HG02759 (cell line): ENCODE measurements around the gene SPATA21.

ENCODE experiments used
- ATAC-seq: cut with Tn5 transposase; IDR thresholded peaks from one replicate; pipeline ENCODE4 v1.9.1; 2021; ENCODE audit warnings: mild to moderate bottlenecking, moderate library complexity; ENCODE audit not compliant: unreplicated experiment

SPATA21 gene

DNA sequence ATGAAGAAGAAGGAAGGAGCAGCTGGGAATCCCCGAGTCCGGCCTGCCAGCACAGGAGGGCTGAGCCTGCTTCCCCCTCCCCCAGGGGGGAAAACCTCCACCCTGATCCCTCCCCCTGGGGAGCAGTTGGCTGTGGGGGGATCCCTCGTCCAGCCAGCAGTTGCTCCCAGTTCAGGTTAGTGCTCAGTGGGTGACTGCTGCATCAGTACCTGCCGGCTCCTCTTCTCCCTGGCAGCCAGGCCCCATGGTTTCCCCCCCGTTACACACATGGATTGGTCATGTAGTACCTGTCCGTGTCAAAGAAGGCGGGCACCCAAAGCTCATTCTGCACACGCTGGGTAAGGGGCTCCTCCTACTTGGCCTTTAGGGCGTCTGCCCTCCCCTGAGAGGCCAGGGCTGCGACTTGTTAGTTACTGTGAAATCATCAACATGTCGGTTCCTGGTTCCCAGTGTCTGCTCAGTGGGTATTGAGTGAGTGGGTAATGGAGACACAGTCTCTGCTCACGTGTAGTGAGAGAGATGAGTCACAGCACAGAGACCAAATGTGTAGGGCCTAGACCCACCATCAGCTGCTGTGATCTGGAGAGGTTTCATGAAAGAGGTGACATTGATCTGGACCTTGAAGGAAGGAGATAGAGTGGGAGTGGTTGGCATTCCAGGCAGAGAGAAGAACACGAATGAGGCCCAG is 14.8 kb upstream of the SPATA21 start:
- ATAC-seq: no peak

DNA sequence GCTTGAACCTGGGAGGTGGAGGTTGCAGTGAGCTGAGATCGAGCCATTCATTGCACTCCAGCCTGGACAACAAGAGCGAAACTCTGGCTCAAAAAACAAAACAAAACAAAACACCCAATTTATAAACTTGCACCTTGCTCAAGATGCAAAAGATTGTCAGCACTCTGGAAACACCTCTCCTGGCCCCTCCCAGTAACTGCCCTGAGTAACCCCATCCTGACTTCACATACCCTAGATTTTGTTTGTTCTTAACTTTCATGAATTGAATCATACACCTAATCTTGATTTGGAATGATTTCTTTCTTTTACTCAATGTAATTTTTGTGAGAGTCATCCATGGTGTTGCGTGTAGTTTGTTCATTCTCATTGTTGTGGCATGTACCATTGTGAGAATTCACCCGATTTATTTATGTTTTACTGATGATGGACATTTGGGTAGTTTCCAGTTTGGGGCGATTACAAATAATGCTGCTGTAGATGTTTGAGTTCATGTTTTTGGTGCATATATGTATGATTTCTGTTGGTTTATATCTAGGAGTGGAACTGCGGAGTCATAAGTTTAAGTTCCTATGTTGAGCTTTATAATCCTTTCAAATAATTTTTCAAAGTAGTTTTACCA is 13.7 kb upstream of the SPATA21 start:
- ATAC-seq: no peak

DNA sequence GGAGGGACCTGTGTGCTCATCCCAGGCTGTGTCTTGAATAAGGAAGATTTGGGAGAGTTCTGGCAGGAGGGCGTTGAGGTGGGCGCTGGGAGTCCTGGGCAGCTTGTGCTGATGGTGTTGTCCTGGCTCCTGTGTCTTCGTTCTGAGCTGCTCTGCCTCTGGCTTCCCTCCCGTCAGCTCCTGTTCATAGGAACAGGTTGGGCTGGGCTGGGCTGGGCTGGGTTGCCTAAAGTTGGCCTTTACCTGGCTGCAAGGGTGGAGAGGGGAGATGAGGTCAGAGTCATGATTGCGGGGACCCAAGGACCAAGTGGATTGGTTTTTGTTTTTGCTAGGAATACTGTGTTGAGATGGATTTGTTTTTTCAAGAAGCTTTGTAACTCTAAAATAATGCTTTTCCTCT is 12.4 kb upstream of the SPATA21 start:
- no peak for ATAC-seq

DNA sequence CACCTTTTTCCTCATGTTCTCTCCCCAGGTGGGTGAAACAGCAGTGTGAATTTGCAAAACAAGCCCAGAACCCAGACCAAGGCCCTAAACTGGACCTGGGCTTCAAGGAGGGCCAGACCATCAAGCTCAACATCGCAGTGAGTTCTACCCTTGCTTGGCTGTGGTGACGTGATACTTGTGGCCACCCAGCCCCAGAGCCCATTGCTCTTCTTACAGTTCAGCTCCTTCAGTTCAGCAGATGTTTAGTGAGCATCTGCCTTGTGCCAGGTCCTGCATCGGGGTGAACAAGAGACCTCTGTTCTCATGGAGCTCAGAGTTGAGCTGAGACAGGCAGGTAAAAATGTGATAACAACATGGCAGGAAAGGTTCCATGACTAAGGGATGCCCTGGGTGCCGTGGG is 11.8 kb upstream of the SPATA21 start:
- no peak for ATAC-seq

DNA sequence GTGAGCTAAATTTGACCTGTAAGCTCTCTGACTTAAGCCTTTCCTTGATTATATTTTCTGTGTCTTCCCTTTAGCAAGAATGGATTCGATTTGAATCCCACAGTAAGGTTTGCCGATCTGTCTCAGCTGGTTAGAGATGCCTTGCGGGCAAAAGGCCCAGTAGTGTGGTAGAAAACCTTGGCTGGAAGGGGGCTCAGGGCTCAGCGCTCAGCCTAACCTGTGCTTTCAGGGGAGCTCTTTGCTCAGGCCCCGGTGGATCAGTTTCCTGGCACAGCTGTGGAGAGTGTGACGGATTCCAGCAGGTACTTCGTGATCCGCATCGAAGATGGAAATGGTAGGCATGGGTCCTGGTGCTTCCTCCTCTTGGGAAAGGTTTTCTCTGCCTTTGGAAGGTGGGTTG is 10.4 kb upstream of the SPATA21 start:
- ATAC-seq: no peak

DNA sequence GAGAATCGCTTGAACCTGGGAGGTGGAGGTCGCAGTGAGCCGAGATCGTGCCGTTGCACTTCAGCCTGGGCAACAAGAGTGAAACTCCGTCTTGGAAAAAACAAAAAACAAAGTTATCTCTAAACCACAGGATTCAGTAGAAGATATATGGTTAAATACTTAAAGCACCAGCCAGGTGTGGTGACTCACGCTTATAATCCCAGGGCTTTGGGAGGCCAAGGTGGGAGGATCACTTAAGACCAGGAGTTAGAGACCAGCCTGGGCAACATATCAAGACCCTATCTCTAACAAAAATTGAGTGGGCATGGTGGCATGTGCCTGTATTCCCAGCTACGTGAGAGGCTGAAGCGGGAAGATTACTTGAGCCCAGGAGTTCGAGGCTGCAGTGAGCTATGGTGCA is 8.9 kb upstream of the SPATA21 start:
- ATAC-seq: no peak

DNA sequence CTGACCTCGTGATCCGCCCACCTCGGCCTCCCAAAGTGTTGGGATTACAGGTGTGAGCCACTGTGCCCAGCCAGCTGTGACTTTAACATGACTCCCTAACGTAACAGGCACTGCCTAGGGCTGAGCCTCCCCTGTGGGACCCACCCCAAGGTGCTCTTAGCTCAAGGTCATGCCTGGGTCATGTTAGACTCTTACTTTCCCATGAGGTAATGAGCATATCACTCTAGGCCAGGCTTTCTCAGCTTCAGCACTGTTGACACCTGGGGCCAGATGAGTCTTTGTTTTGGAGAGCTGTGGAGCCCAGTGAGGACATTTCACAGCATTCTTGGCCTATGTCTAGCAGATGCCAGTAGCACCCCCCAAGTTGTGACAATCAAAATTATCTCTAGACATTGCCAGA is 7.8 kb upstream of the SPATA21 start:
- no peak for ATAC-seq

DNA sequence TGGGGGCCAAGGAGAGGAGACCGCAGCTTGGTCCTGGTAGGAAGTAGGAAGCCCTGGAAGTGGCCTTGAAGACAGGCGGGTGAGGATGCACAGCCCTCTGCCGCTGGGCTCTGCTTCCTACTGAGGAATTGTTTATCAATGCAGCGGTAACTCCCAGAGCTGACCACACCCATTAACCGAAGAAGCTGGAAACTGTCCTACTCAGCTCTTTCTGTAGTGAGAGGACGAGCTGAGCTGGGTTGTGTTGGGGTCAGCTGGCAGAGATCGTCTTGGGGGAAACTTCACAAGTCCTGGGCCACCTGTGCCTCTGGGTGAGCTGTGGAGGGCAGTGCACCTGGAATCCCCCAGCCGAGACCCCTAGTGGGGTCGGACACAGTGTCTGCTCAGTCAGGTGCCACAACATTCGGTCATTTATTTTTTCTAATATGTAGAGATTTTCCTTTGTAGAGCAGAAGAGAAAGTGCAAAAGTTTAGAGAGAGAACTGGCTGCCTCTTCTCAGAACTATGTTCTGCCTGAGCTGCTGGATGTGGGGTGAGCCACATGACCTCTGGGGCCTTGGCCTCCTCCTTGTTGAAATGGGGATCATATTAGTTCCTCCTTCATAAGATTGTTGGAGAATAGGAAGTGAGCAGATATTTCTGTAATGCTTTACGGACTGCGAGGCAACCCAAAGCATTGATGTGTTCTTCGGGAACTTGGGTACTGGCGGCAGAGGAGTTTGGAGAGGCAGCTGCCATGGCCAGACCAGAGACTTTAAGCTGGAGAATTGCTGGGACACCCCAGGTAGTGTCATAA is 6.9 kb upstream of the SPATA21 start:
- ATAC-seq: no peak

DNA sequence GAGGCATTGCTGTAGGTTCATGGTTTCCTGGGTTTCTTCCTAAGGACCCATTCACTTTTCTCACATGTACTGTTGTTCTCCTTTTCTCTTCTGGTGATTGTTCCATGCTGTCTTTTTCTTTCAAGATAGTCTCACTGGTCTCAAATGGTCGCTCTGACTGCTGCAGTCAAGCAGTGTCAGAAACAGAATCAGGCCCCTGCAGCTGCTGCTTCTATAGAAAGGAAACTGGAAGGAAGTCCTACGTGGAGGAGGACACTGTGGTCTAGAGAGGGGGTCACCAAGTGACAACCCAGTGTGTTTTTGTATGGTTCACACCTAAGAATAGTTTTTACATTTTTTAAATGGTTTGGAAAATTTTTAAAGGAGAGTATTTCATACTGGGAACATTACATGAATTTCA is 5.7 kb upstream of the SPATA21 start:
- no peak for ATAC-seq

DNA sequence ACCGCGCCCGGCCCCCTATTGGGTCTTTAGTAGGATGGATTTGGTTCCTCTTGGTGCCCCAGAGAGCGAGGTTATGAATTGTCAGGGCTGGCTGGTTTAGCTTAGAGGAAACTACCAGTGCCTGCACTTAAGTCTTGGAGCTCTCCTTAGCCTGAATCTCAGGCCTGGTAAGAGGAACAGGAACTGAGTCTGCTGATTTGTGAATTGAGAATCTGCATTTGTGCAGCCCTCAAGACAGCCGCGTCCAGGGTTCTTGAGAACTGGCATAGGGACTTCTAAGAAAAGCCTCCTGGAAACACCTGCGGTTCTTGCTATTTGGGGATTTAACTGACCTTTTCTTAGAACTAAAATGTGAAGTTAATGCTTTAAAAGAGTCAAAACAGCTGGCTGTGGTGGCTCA is 5.0 kb upstream of the SPATA21 start:
- ATAC-seq: no peak

DNA sequence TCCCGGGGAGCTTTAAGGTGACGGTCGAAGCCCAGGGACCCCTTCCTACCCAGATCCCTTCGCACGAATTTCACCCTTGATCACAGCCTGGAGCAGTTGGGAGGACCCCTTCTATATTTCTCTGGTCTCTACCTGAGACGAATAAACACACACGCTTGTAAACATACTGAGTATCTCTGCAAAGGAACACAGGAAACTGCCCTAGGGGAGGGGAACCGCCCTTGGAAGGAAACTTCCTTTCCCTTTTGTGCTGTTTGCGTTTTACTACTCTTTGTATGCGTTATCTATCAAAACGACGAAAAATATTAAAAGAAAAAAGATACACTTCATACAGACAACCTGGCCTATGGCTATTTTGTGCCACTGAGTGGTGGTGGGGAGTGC is 4.0 kb upstream of the SPATA21 start:
- peak; percentile 4 for ATAC-seq

DNA sequence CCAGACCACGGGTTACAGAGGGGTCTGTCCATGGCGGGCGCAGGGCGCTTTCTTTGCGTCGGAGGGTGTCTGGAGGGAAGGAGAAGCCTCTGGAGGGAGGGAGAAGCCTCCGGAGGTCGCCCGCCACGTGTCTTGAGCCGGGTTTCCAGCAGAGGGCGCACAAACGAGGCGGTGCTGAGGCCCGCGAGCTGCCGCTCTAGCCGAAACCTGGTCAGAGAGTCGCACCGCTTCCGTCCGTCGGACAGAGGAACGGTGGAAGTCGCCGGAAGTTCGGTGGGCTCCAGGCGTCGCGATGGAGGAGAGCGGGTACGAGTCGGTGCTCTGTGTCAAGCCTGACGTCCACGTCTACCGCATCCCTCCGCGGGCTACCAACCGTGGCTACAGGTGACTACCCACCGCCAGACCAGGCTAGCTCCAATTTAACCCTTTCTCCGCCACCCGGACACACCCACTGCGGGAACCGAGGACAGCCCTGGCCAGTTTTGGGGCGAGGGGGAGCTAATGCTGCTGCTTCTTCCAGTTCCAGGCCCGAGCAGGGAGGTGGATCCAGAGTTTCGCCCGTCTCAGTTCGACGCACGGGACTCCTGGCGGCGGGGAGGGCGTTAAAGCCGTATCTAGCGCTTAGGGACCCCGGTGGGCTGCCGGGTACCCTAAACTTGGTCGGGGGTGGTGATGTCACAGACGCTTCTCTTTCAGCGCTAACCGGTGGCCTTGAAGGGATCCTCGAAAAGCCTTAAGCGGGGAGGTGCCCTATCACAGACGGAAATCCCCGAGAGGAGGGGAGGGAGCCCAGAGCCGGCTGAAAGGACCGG is 3.5 kb upstream of the SPATA21 start, which contains the start of gene NECAP2:
Gene NECAP2 (plus strand): TSS at position 255 of the 812 bp plus-strand sequence. CDS start 38 bp downstream, at position 293.
- peak; percentile 86 for ATAC-seq

DNA sequence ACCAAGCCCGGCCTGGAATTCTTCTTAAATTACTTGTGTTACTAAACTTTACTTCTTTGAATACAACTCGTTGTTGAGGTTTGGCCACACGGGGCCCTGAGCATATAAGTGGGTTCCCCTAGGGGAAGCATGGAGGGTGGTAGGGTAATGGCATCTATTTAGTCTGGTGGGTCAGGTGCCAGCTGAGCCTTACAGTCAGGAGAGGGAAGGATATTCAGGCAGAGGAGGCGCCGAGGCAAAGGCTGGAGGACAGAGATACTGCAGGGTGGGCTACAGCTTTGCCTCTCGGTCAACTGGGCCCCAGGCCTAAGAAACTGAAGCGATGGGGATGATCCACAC is 2.9 kb upstream of the SPATA21 start:
- peak; percentile 17 for ATAC-seq

DNA sequence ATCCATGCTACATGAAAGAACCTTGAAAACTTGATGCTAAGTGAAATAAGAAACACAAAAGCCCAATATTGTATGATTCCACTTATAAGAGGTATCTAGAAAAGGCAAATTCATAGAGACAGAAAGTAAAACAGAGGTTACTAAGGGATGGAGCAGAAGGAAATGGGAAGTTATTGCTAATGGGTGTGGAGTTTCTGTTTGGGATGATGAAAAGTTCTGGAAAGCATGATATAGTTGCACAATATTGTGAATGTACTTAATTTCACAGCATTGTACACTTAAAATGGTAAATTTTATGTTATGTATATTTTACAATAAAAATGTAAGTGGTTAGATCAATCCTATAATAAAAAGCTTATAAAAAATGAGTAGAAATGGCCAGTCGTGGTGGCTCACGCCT is 1.7 kb upstream of the SPATA21 start:
- no peak for ATAC-seq

DNA sequence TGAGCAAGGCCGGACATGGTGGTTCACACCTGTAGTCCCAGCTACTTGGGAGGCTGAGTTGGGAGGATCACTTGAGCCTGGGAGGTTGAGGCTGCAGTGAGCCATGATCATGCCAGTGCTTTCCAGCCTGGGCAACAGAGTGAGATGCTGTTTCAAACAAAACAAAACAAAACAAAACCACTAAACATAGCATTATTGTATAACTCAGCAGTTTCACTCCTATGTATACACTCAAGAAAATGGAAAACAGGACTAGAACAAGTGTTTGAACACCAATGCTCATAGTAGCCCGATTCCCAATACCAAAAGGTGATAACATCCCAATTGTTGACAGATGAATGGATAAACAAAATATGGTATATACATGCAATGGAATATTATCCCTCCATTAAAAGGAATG is 1.3 kb upstream of the SPATA21 start:
- no peak for ATAC-seq

DNA sequence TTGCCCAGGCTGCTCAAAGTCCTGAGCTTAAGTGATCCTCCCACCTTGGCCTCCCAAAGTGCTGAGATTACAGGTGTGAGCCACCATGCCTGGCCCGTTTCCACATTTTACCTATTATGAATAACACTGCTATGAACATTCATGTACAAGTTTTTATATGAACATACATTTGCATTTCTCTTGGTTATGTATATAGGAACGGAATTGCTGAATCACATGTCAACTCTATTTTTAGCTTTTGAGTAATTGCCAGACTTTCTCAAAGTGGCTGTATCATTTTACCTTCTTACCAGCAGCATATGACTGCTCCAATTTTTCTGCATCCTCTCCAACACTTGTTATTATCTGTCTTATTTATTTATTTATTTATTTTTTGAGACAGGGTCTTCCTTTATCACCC is 2.7 kb downstream of the SPATA21 start:
- no peak for ATAC-seq

DNA sequence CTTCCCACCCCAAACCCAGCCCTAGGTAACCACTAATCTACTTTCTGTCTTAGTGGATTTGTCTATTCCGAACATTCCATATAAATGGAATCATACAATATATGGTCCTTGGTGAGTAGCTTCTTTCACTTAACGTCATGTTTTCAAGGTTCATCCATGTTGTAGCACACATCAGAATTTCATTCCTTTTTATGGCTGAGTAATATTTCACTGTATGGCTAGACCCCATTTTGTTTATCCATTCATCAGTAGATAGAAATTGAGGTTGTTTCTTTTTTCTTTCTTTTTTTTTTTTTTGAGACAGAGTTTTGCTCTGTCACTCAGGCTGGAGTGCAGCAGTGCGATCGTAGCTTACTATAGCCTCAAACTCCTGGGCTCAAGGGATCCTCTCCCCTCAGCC is 3.2 kb downstream of the SPATA21 start:
- ATAC-seq: no peak

DNA sequence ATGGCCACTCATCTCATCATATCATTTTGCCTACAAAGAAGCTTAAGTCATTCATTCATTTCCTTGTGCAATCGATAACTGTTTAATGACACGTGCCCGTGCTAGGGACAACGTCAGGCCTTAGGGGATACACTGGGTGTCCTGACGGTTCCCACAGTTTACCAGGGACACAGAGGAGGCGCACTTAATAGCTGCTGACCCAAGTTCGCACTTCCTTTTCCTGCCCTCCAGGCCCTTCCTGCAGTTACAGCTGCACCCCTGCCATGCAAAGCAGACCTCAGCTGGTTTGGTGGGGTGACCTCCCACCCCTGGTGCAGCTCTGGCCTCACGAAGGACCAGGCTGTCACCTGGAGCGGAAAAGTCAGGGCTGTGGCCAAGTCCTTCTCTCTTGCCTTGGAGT is 4.2 kb downstream of the SPATA21 start:
- ATAC-seq: no peak

DNA sequence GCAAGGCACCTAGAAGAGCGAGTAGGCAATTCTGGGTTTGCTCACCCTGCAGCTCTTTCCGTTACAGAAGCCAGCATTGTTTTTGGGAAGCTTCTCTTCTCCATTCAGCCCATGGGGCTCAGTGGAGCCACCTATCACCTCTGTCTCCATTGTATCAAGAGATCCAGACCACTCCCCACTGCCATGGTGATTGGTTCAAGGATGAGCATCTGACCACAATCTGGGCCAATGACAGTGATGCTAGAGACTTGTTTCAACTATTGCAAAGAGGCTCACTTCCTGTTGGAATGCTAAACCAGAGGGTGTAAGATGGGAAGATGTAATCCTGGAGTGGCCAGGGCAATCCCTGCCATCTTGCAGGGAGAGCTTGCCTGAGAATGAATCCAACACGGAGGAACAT is 6.6 kb downstream of the SPATA21 start:
- no peak for ATAC-seq

DNA sequence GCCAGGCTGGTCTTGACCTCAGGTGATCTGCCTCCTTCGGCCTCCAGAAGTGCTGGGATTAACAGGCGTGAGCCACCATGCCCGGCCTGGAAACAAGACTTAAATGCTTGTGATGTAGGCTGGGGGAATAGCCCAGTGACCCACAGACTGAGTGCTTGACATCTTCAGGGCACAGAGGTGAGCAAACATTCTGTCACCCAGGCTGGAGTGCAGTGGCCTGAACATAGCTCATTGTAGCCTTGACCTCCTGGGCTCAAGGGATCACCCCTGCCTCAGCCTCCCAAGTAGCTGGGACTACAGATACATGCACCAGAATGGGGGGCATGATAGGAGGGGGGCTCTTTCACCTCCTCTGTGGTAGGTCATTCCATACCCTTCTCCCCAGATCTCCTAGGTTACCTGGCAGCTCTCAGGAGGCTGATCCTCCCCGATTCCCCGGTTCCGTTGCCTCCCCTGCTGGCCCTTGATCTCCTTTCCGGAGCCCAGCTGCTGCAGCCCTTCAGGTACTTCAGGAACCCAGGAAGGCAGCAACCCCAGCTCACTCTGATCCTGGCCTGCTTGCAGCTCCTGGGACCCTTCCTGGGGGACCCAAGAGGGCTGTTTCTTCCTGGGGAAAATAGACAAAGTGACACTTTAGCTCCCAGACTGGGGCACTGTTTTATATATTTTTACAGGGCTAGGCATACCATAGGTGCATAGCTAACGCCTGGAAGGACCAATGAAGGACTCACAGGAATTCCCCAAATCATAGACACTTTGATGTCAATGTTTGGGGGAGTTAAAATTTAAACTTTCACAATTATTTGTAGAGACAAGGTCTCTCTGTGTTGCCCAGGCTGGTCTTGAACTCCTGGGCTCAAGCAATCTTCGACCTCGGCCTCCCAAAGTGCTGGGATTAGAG is 11.8 kb downstream of the SPATA21 start:
- no peak for ATAC-seq
